ENCODE measurements around the gene DHRS7B. TPM values are rescaled to one million over a fixed set of nuclear protein-coding genes. Genes with fewer than 3 reads are reported as not detected.

The DHRS7B gene
- total RNA-seq, 4 donors from 2014 or later, result 24.3 to 35.1 (median 33.7) TPM

DNA sequence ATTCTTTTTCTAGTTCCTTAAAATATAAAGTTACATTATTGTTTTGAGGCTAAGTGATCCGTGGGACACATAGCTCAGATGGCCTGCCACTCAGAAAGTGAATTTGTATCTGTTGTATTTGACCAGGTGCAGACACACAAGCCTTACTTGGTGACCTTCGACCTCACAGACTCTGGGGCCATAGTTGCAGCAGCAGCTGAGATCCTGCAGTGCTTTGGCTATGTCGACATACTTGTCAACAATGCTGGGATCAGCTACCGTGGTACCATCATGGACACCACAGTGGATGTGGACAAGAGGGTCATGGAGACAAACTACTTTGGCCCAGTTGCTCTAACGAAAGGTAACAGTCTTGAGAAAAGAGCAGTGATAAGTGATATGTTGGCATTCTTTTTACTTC lies 56.7 kb downstream of the DHRS7B start:
- WGBS, 2 donors, result 80 to 87% methylated on average over 5 of the region's 5 CpGs
- H3K36me3 ChIP-seq, result peaks cover 0 to 60% (median 0%) of the 10 kb centered on the region in 3 donors
- no peak overlapping the region for H3K27ac ChIP-seq
- no peaks in the 10 kb centered on the region for H3K27me3 ChIP-seq
- no peaks in the 10 kb centered on the region for H3K4me1 ChIP-seq
- H3K4me3 ChIP-seq, result no peak overlapping the region
- H3K9me3 ChIP-seq, result no peaks in the 10 kb centered on the region
- DNase-seq (ENCODE audit: low spot score in 2 of 2), result no peak
- TF ChIP-seq POLR2A (IDR thresholded peaks at IDR 0.05), result no peak
- TF ChIP-seq EP300 (IDR thresholded peaks at IDR 0.05), result no peak
- TF ChIP-seq, protein P1, sequence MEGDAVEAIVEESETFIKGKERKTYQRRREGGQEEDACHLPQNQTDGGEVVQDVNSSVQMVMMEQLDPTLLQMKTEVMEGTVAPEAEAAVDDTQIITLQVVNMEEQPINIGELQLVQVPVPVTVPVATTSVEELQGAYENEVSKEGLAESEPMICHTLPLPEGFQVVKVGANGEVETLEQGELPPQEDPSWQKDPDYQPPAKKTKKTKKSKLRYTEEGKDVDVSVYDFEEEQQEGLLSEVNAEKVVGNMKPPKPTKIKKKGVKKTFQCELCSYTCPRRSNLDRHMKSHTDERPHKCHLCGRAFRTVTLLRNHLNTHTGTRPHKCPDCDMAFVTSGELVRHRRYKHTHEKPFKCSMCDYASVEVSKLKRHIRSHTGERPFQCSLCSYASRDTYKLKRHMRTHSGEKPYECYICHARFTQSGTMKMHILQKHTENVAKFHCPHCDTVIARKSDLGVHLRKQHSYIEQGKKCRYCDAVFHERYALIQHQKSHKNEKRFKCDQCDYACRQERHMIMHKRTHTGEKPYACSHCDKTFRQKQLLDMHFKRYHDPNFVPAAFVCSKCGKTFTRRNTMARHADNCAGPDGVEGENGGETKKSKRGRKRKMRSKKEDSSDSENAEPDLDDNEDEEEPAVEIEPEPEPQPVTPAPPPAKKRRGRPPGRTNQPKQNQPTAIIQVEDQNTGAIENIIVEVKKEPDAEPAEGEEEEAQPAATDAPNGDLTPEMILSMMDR (IDR thresholded peaks at IDR 0.05), result no peak

DNA sequence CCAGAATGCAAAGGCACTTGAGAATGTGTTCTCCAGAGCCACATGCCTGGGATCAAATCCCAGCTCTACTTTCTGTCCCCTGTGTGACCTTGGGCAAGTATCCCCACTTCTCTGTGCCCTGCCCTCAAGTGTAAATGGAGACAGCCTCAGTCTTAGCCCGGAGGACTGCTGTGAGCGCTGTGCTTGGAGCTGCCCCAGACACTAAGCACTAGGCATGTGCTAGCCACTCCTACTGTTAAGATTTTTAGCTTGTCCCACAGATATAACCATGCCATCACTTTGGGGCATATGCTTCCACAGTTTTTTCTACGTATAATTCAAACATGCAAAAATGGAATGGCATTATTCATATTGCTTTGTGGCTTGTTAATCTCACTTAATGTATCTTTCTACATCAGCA lies 57.8 kb downstream of the DHRS7B start:
- WGBS, 2 donors, result 87 to 95% methylated on average over 3 of the region's 3 CpGs
- Histone ChIP-seq H3K4me1 (no peaks in the 10 kb centered on the region), H3K27ac (no peak overlapping the region), H3K36me3 (peaks cover 0 to 60% (median 0%) of the 10 kb centered on the region in 3 donors), H3K9me3 (no peaks in the 10 kb centered on the region), H3K27me3 (no peaks in the 10 kb centered on the region), H3K4me3 (no peak overlapping the region)
- no peak for DNase-seq (ENCODE audit: low spot score in 2 of 2)
- TF ChIP-seq POLR2A (IDR thresholded peaks at IDR 0.05) (no peak), EP300 (IDR thresholded peaks at IDR 0.05) (no peak)
- TF ChIP-seq, protein P1 (IDR thresholded peaks at IDR 0.05), result no peak

DNA sequence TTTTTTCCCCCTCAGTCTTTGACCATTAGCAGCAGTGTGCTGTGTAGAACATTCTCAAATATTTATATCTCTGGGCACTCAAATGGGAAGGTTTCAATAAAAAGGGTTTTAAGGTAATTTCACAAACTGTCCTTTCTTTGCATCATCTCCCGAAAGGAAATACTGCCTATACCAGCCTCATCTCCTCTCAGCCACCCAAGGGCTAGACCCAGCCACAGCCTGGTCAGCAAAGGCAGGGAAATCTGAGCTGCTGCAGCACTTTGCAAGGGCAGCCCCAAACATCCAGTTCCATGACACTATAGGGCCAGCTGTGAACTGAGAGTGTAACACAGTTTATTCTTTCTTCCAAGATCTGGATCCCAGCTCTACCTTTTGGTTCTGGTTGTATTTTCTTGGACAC lies 58.3 kb downstream of the DHRS7B start:
- Histone ChIP-seq H3K4me1 (no peaks in the 10 kb centered on the region), H3K36me3 (peaks cover 0 to 60% (median 0%) of the 10 kb centered on the region in 3 donors)
- TF ChIP-seq, protein P1 (IDR thresholded peaks at IDR 0.05), result no peak
- TF ChIP-seq EP300 (IDR thresholded peaks at IDR 0.05) (no peak), POLR2A (IDR thresholded peaks at IDR 0.05) (no peak)

DNA sequence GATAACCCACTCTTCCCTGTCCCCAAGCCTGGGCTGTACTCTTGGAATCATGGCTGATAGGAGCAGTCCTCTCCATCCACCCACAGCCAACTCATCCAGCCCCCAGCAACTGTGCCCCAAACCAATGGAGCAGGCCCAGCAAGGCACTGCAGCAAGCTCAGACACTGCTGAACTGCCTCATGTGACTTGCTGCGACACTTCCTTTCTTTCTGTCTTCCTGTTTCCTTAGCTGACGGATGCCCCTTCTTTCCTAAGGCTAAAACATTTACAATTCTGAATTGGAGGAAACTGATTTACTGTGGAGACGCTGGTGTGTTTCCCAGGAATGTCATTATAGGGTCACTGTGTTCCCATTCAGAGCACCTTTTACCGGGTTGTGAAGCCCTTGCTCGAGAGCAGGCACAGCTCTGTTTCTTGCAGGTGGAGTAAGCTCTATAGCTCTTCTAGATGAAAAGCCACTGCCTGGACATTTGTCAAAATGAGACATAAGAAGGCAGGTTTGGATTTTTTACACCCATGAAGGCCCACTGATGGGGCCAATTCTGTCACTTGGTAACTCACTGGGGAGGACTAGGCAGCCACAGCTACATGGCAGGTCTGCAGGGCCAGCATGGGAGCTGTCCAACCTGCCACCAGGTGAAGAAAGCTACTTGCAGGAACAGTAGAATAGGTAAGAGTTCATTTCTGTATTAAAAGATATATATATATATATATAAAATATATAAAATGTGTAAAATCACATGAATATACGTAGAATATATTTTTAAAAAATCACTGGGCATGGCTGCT lies 59.8 kb downstream of the DHRS7B start:
- Histone ChIP-seq H3K9me3 (no peaks in the 10 kb centered on the region), H3K36me3 (peaks cover 0 to 64% (median 0%) of the 10 kb centered on the region in 3 donors), H3K4me1 (peaks cover 0 to 9% (median 0%) of the 10 kb centered on the region in 4 donors), H3K4me3 (no peak overlapping the region), H3K27me3 (no peaks in the 10 kb centered on the region), H3K27ac (no peak overlapping the region)
- WGBS, 2 donors, result 78 to 81% methylated on average over 6 of the region's 6 CpGs
- TF ChIP-seq EP300 (IDR thresholded peaks at IDR 0.05), result no peak
- TF ChIP-seq POLR2A (IDR thresholded peaks at IDR 0.05), result no peak
- TF ChIP-seq, protein P1 (IDR thresholded peaks at IDR 0.05), result no peak
- no peak for DNase-seq (ENCODE audit: low spot score in 2 of 2)

More for the DNA sequence above, 58.3 kb downstream of the DHRS7B start:
- DNase-seq (ENCODE audit: low spot score in 2 of 2), result no peak
- H3K4me3 ChIP-seq, result no peak overlapping the region
- no peaks in the 10 kb centered on the region for H3K27me3 ChIP-seq
- 100% methylated on average over 1 of the region's 1 CpG for WGBS, 2 donors
- H3K9me3 ChIP-seq, result no peaks in the 10 kb centered on the region
- H3K27ac ChIP-seq, result no peak overlapping the region

DNA sequence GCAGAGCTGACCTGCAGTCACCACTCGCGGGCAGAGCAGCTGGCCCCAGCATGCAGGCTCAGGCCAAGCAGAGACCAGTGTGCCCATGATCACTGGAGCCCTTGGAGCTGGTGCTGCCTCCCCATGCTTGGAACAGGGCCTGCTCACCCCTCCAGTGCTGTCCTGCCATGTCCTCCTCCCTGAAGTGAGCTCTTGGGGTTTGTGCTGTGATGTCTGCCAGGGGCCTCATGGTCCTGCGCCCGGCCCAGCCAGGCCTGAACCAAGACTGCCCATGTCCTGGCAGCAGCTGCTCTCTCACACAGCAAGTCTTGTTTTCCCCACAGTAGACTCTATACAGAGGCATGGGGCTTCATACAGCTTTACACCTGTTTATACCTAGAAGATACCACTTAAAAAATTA lies 62.6 kb downstream of the DHRS7B start:
- WGBS, 2 donors, result 93 to 95% methylated on average over 2 to 4 of the region's 4 CpGs
- no peak for TF ChIP-seq EP300 (IDR thresholded peaks at IDR 0.05)
- TF ChIP-seq, protein P1 (IDR thresholded peaks at IDR 0.05), result no peak
- no peak overlapping the region for H3K27ac ChIP-seq
- peaks cover 0 to 18% (median under 1%) of the 10 kb centered on the region in 4 donors for H3K4me1 ChIP-seq
- DNase-seq (ENCODE audit: low spot score in 2 of 2), result no peak
- no peak overlapping the region for H3K4me3 ChIP-seq
- H3K36me3 ChIP-seq, result peaks cover 0 to 73% (median 0%) of the 10 kb centered on the region in 3 donors
- no peaks in the 10 kb centered on the region for H3K27me3 ChIP-seq
- no peaks in the 10 kb centered on the region for H3K9me3 ChIP-seq

Data from tibial nerve (tissue), 4 donors.